IPS DF 6.9 (cell line): Measurements from ENCODE around the gene MYL5.

Experiments used
- DNase-seq: peaks from one replicate; pipeline ENCODE4 v3.0.0-alpha.2; 2013; ENCODE audit warnings: low read depth, low spot score
- H3K27ac ChIP-seq: one replicate; pipeline ENCODE4 v1.5.1; 2013; ENCODE audit warnings: low read length, control low read depth
- H3K27me3 ChIP-seq: 2 replicates; pipeline ENCODE4 v1.6.1; 2013; ENCODE audit warnings: mild to moderate bottlenecking, low read length; ENCODE audit not compliant: control insufficient read depth, insufficient read depth
- H3K36me3 ChIP-seq: 2 replicates; pipeline ENCODE4 v1.6.1; 2013; ENCODE audit warnings: low read length; ENCODE audit not compliant: control insufficient read depth, insufficient read depth
- H3K4me1 ChIP-seq: 2 replicates; pipeline ENCODE4 v1.6.1; 2013; ENCODE audit warnings: low read length; ENCODE audit not compliant: control insufficient read depth, insufficient read depth
- H3K4me3 ChIP-seq: 2 replicates; pipeline ENCODE4 v1.5.1; 2013; ENCODE audit warnings: mild to moderate bottlenecking, low read length
- H3K9me3 ChIP-seq: 2 replicates; pipeline ENCODE4 v1.6.1; 2013; ENCODE audit warnings: low read length, inconsistent platforms; ENCODE audit not compliant: control insufficient read depth, insufficient read depth
- WGBS: extraction: QIAGEN DNeasy Blood & Tissue Kit; methylation state at CpG from one replicate; pipeline ENCODE4 v1.1.7; 2013; ENCODE audit warnings: mixed read lengths, missing lambda C conversion rate; ENCODE audit not compliant: insufficient read length, insufficient coverage; 5-methylcytosine and 5-hydroxymethylcytosine counted together

MYL5 gene, protein sequence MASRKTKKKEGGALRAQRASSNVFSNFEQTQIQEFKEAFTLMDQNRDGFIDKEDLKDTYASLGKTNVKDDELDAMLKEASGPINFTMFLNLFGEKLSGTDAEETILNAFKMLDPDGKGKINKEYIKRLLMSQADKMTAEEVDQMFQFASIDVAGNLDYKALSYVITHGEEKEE

DNA sequence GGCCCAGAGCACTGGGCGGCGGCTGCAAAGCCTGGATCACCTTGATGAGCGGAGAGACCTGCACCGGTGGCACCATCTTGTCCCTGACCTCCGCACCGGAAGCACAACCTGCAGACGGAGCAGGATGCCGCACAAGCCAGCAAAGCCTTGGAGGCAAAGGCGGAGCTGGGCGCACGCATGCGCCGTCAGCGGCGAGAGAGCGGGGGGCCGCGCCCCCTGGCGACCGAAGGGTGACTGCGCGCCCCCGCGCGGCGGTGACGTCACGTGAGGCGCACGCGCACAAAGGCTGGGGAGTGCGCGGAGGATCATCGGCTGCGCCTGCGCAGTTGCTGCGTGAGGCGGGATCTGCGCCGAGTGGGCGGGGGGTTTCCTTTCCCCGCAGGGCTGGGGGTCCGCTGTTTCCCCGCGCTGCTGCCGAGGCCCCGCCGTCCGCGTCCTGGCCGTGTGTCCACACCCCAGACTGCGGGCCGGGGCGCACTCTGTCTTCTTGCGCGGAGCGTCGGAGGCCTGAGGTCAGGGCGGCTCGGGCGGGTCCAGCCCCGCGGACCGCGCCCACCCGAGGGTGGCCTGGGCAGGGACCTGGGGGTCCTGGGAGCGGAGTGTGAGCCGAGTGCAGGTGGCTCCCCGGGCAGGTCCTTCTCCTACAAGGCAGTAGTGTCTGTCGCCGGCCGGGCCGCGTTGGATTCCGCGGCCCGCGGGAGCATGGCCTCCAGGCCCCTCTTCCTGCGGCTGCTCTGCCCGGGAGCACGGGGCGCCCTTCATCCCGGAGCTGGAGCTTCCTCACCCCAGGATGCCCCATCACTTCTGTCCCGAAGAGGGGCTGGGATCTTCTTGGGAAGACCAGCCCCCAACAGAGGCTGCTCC lies at the start of gene MYL5, which contains the start of gene ATP5ME:
TSS of gene MYL5 (plus strand) at position 371 of the 864 bp plus-strand sequence. CDS start 3,485 bp downstream, outside the sequence.
TSS of gene ATP5ME (minus strand) at position 105 of the 864 bp plus-strand sequence. CDS start at position 76, 29 bp downstream.
- Histone ChIP-seq H3K4me1 (peaks cover 4% of the 10 kb centered on the region; the same call in 1 of the 2 replicates), H3K27ac (no peak within 1 kb of the TSS), H3K27me3 (no peaks in the 10 kb centered on the region), H3K36me3 (peaks cover 7% of the 10 kb centered on the region), H3K9me3 (no peaks in the 10 kb centered on the region), H3K4me3 (peak within 1 kb of the TSS; percentile 63)
- WGBS = no CpG with 5 or more reads among the region's 84 CpGs
- peak; percentile 97 for DNase-seq

DNA sequence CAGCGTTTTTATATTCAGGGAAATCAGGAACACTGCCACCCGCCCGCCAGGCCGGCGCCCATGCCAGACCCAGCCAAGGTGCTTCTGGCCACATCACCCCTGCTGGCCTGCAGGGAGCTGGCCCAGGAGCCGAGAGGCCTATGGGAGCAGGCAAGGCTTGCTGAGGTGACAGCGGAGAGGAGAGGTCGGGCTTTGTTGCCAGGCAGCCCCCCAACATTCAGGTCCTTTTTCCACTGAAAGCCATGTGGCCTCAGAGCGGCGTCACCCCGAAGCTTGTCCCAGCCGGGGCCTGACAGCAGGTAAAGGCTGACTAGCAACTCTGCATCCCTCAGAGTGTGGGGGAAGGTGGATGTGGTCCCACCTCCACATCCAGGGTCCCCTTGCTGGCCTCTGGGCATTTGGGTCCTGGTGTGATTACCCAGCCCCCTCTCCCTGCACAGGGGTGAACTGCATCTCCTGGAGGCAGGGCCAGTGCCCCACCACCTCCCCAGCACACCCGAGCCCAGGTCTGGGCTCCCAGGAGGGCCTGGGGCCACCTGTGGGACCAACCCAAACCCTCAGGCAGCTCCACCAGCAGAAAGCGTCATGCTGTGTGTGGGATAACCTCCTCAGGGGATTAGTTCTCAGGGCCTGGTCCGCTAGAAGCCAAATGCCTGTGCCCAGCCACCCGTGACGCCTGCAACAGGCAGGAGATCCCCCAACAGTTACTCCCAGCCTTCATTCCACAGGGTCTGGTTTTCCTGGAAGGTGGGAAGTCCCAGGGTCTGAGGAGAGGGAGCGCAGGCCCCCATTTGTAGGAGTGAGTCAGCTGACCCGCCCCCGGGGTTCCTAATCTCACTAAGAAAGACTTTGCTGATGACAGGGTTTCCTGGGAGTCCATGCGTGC lies 49.4 kb upstream of the MYL5 start, which contains the start of gene PDE6B:
TSS of gene PDE6B (plus strand) at position 869 of the 886 bp plus-strand sequence. CDS start 54 bp downstream, outside the sequence.
- H3K4me3 ChIP-seq = no peak within 1 kb of the TSS
- no peak for DNase-seq
- H3K27ac ChIP-seq = no peak within 1 kb of the TSS
- no peaks in the 10 kb centered on the region for H3K36me3 ChIP-seq
- no peaks in the 10 kb centered on the region for H3K9me3 ChIP-seq
- no peaks in the 10 kb centered on the region for H3K27me3 ChIP-seq
- WGBS = no CpG with 5 or more reads among the region's 21 CpGs
- H3K4me1 ChIP-seq = peaks cover 11% of the 10 kb centered on the region

DNA sequence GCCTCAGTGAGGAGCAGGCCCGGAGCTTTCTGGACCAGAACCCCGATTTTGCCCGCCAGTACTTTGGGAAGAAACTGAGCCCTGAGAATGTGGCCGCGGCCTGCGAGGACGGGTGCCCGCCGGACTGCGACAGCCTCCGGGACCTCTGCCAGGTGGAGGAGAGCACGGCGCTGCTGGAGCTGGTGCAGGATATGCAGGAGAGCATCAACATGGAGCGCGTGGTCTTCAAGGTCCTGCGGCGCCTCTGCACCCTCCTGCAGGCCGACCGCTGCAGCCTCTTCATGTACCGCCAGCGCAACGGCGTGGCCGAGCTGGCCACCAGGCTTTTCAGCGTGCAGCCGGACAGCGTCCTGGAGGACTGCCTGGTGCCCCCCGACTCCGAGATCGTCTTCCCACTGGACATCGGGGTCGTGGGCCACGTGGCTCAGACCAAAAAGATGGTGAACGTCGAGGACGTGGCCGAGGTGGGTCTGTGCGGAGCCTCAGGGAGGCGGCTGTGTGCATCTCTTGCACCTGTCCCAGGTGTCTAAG lies 48.6 kb upstream of the MYL5 start:
- whole genome bisulfite sequencing = no CpG with 5 or more reads among the region's 39 CpGs
- no peak for DNase-seq
- Histone ChIP-seq H3K27me3 (no peaks in the 10 kb centered on the region), H3K4me3 (no peak overlapping the region), H3K27ac (no peak overlapping the region), H3K36me3 (no peaks in the 10 kb centered on the region), H3K4me1 (peaks cover 11% of the 10 kb centered on the region), H3K9me3 (no peaks in the 10 kb centered on the region)

DNA sequence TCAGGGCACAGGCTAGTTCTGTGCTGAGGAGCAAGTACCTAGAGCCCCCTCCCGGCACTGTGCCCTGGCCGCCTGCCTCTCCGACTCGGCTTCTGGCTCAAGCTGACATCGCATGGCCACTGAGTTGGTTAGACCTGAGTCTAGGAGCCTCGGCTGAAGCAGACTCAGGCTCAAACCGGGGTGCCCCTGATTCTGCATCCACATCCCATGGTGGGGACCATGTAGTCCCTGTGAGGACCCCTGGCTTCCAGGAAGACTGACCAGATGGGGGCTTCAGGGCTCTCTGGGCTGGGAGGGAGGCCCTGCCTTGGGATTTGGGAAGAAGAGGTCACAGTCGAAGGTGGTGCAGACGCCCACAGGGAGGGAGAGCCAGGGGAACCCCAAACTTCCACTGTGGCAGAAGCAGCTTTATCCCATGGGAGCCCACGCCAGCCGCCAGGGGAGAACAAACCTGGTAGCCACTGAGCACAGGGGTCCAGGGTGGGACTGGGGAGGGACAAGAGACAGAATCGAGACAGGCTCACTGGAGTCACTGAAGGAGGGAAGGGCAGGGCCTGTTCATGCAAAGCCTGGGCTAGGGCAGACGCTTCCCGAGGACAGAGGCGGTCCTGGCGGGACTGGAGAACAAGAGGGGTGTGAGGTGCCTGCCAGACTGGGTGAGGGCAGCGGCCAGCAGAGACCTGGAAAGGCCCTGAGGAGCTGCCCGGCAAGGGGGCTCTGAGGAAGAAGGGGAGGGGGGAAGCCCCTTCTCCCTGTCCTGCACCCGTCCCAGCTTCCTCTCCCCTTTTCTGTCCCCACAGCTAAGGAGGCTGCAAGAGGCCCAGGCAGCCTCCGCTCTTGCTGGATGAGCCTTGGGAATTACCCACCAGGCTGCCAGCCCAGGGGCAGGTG lies 47.9 kb upstream of the MYL5 start:
- Histone ChIP-seq H3K27me3 (no peaks in the 10 kb centered on the region), H3K27ac (no peak overlapping the region), H3K4me3 (no peak overlapping the region), H3K4me1 (peaks cover 11% of the 10 kb centered on the region), H3K9me3 (no peaks in the 10 kb centered on the region), H3K36me3 (no peaks in the 10 kb centered on the region)
- no CpG with 5 or more reads among the region's 20 CpGs for whole genome bisulfite sequencing
- DNase-seq = no peak

DNA sequence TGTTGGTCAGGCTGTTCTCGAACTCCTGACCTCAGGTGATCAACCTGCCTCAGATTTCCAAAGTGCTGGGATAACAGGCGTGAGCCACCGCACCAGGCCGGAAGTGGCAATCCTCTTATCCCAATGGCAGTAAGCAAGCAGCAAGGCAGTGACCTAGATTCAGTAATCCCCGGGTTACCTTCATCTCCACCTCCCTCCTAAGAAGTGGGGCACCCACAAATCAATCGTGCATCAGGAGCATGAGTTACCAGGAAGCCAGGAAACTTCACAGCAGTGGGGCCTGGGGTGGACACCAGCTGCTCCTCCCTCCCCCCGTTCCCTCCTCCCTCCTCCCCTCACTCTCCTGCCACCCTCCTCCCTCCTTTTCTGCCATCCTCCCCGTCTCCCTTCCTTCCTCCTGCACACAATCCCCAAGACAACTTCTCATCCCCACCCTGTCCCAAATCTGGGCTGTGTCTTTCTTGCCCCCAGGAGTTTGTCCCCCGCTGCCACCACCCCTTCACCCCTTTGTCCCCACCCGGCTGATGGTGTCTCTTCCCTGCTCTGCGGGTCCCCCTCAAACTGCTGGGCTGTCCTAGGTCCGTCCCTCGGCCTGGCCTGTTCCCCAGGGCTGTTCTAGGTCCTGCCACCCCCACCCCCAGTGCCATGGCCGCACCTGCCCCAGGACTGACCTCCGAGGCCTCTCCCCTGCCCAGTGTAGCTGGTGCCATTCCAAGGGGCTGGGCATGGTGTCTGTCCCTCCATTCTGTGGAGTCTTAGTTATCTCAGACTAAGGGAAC lies 46.8 kb upstream of the MYL5 start:
- Histone ChIP-seq H3K4me3 (no peak overlapping the region), H3K27ac (no peak overlapping the region), H3K27me3 (no peaks in the 10 kb centered on the region), H3K4me1 (peaks cover 11% of the 10 kb centered on the region), H3K9me3 (no peaks in the 10 kb centered on the region), H3K36me3 (no peaks in the 10 kb centered on the region)
- WGBS = no CpG with 5 or more reads among the region's 15 CpGs
- no peak for DNase-seq

DNA sequence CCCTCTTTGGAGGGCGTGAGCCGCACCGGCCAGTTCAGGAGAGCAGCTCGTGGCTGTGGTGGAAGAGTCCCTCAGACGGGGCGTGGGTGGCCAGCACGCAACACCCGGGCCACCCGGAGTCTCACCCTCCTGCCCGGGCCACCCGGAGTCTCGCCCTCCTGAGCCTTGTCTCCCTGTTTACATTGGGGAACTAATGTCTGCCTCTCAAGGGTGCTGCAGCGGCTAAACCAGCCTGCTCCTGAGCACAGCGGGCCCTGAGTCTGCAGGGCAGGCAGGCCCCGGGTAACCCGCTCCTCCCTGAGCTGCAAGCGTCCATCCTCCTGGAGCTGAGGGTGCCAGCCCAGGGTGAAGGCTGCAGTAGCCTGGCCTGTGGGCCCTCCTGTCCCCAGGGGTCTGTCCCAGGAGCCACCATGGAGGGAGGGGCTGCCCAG lies 46.0 kb upstream of the MYL5 start:
- DNase-seq = no peak
- Histone ChIP-seq H3K9me3 (no peaks in the 10 kb centered on the region), H3K4me1 (peaks cover 11% of the 10 kb centered on the region), H3K27ac (no peak overlapping the region), H3K36me3 (no peaks in the 10 kb centered on the region), H3K4me3 (no peak overlapping the region), H3K27me3 (no peaks in the 10 kb centered on the region)
- WGBS = no CpG with 5 or more reads among the region's 17 CpGs

DNA sequence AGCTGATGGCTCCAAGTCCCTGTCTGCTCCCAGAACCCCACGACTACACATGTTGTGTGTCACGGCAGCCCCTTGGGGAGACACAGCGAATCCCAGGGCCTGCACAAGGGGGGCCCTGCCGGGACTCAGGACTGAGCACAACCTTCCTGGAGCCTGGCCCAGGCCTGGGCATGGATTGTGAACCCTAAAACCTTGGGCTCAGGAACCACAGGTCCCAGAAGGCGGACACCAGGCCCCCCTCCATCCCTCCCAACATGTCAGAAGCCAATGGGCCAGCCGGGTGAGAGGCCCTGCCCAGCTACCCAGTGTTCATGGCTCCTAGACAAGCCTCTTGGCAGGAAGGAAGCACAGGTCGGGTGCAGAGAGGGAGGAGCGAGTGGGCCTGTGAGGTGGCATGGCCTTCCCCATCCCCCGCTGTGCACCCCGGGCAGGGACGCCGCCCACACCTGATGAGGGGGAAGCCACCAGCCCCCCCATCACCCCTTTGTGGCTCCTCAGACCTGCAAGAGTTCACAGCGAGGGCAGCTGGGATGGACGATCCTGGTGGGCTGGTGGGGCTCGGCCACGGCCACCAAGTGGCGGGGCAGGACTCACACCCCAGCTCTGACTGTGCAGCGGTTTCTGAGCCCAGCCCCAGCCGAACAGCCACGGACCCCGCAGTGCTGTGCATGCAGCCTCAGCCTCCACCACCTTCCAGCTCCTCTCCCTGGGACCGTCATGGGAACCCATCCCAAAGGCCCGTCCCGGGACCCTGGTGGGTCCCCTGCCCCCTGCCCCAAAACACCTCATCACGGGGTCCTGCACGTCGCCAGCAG lies 45.3 kb upstream of the MYL5 start:
- no peaks in the 10 kb centered on the region for H3K36me3 ChIP-seq
- no CpG with 5 or more reads among the region's 27 CpGs for WGBS
- H3K27ac ChIP-seq = no peak overlapping the region
- H3K4me1 ChIP-seq = peaks cover 11% of the 10 kb centered on the region
- no peaks in the 10 kb centered on the region for H3K9me3 ChIP-seq
- DNase-seq = no peak
- no peak overlapping the region for H3K4me3 ChIP-seq
- no peaks in the 10 kb centered on the region for H3K27me3 ChIP-seq

DNA sequence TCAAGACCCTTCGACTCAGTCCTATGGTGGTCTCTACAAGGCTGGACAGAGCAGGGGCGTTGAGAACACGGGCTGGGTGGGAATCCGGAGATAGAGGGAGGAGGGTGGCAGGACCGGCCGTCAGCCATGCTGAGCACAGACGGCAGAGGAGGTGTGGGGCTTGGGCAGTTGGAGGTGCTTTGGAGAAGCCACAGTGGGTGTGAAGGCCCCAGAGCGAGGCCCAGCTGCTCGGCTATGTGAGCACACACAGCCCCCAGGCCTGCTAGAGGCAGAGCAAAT lies 44.8 kb upstream of the MYL5 start:
- no CpG with 5 or more reads among the region's 9 CpGs for WGBS
- Histone ChIP-seq H3K27ac (no peak overlapping the region), H3K4me3 (no peak overlapping the region), H3K36me3 (no peaks in the 10 kb centered on the region), H3K27me3 (no peaks in the 10 kb centered on the region), H3K9me3 (no peaks in the 10 kb centered on the region), H3K4me1 (peaks cover 8% of the 10 kb centered on the region)
- DNase-seq = no peak
